HG02852 (cell line): ENCODE measurements around the gene APOL4.
"Not testable (repeated sequence)": the region's sequence is repeated elsewhere in the genome, so short reads cannot be mapped to it uniquely, and the experiment has no call there.

Experiments used
- ATAC-seq: cut with Tn5 transposase; IDR thresholded peaks from one replicate; pipeline ENCODE4 v1.9.1; 2021; ENCODE audit warnings: mild to moderate bottlenecking, moderate library complexity; ENCODE audit not compliant: unreplicated experiment

The APOL4 gene, protein sequence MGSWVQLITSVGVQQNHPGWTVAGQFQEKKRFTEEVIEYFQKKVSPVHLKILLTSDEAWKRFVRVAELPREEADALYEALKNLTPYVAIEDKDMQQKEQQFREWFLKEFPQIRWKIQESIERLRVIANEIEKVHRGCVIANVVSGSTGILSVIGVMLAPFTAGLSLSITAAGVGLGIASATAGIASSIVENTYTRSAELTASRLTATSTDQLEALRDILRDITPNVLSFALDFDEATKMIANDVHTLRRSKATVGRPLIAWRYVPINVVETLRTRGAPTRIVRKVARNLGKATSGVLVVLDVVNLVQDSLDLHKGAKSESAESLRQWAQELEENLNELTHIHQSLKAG

GRCh38 chr22:36201630-36202319, at the start of gene APOL4:
Gene APOL4, minus strand, starts transcription at chr22:36201809. Its CDS starts 75 bp downstream, at chr22:36201734.
- no peak for ATAC-seq

DNA sequence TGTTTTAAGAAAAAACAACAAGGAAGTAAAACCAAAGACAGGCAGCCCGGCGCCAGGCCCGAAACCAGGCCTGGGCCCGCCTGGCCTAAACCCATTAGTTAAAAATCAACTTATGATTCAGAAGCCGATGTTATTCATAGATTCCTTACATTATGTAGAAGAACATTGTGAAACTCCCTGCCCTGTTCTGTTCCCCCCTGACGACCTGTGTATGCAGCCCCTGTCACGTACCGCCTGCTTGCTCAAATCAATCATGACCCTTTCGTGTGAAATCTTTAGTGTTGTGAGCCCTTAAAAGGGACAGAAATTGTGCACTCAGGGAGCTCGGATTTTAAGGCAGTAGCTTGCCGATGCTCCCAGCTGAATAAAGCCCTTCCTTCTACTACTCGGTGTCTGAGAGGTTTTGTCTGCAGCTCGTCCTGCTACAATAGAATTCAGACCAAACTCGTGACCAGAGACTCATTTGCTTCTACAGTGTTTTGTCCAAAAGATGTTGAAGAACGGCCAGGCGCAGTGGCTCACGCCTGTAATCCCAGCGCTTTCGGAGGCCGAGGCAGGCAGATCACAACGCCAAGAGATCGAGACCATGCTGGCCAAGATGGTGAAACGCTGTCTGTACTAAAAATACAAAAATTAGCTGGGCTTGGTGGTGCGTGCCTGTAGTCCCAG, 48.8 kb upstream of the APOL4 start:
- ATAC-seq: not testable (repeated sequence)

- no peak for ATAC-seq
Measured at GRCh38 chr22:36249160-36249559, 47.6 kb upstream of the APOL4 start.

DNA sequence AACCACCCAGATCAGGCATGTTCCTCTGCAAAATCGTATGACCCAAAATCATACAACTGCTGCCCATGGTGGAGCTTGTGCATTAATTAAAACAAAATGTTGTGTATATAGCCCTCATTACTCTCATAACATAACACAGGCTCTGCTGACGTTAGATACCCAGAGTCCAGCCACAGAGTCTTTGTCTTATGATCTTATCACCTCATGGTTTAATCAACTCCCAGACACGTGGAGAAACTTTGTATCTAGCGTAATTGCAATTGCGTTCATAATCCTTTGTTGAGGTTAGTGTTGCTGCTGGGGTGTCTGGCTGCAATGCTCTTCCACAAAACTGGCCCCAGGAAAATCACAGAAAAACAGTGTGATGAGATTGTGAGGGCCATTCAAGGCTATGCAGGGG, 46.3 kb upstream of the APOL4 start:
- ATAC-seq: no peak

DNA sequence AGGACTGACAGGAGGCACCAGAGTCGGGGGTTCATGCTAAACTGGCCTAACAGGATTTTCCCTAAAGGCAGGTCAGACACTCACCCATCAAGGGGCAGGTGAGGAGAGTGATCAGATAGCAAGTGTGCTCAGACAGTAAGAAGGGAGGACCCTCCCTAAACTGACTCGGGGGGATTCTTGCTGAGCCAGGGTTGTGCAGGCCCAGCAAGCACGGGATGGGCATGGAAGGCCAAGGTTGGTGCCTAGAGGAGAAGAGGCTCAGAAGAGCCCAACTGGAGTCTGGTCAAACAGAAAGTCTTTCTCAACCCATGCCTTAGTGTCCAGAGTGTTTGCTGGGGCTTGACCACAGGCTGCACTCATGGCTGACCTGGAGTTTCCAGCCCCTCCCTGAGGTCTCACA, 45.1 kb upstream of the APOL4 start:
- ATAC-seq: no peak

DNA sequence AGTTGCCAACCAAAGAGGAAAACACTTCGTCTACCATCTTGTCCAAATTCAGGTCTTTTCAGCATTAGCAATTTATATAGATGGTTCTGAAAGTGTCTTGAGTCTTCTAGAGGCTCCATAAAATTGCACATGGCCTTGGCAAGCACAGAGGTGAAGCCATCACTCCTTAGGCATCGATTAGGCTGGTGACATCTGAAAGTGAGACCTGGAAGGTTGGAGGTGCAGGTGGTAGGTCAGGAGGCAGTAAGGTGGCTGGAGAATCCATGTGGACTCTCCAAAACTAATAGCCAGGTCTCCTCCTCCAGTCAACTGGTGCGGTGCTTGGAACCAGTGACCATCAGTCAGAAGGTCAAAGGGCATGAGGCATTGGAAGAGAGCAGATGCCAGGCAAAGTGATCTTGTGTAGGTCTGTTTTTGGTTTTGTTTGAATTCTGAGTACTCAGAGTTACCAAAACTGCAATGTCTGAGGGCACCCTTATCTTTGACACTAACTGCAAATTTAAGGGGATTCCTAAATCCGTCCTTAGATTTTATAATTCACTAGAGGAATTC, 44.3 kb upstream of the APOL4 start:
- ATAC-seq: no peak

DNA sequence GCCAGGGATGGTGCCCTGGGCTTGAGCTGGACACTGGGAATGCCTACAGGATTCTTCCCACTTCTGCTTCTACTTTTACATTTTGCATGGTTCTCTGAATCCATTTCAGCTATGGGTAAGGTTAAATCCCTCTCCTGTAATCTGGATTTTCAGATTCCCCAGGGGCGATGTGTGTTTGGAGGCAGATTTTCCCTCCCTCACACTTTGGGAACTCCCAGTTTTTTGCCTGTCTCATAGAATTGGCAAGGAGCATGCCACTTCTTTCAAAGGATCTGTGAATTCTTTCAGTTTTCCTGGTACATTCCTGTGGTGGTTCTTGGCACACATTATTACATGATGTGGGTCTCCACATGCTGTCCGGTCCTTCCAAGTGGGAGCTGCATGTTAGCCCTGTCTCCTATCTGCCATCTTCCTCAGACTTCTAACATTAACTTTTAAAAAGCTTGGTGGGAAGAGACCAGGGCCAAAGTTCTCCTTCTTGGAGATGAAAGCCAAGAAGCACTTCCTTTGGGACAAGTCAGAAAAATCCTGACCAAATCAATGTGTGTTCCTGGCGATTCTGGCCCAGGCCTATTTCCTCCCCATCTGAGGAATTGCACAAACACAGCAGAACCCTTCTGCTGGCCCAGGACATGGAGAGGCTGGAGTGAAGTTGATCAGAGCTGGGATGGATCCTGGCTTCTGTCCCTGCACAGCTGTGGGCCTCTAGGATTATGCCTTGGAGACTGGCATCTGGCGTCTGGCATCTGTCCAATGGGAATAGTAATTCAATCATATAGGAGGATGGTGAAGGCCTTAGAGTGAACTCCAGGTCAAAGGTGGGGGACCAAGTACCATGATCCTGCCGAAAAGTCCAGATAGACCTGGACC, 43.1 kb upstream of the APOL4 start:
- no peak for ATAC-seq

DNA sequence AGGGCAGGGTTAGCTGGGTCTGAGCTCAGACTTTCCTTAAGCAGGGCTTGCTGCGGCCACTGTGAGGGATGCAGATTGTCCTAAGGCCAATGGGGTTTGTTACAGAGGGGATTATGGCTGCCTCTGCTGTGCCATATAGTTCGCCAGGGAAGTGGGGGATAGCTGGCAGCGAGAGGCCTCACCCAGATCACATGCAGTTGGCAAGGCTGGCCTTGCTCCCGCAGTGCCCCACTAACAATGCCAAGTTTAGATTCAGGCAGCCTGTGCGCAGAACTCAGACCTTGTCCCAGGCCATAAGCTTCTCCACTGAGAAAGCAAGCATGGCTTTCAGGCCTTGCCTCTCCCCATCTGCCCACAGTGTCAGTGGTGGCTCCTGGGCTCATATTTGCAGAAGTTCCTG, 42.4 kb upstream of the APOL4 start:
- ATAC-seq: no peak

DNA sequence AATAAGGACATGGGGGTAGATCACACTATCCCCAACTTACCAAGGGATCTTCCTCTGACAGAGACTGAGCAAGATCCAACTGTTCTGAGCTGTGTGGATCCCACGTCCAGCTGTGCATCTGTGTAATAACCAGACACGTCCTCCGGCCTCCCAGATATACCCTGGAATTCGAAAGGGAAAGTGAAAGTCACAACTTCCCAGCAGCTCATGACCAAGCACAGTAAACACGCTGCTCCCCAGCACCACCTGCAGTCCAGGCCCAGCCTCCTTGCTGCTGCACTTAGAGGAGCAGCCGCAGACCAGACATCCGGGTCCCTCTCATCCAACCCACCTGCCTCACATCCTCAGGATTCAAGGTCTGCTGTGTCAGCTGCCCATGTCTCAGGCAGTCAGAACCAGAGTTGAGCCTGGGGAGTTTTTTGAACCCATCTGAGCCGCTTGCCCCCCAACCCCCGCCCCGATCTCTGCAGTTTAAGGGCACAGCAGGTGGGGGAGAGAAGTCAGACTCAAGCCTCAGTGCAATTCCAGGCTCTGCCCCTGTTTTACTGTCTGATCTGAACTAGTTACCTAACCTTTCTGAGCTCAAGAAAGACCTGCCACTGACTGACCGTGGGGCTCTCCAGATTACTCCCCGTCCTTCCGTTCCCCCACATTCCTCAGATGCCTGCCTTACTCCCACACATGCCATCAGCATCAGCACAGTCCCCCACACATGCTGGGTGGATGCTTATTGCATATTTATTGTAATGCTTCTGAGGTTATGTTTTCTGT, 38.0 kb upstream of the APOL4 start, which contains the start of gene APOL2:
TSS of gene APOL2 (minus strand) at position 127 of the 771 bp plus-strand sequence. CDS start 6,365 bp downstream, outside the sequence.
- ATAC-seq: peak; percentile 92

- no peak for ATAC-seq
Measured at GRCh38 chr22:36239150-36239400, 37.5 kb upstream of the APOL4 start.

DNA sequence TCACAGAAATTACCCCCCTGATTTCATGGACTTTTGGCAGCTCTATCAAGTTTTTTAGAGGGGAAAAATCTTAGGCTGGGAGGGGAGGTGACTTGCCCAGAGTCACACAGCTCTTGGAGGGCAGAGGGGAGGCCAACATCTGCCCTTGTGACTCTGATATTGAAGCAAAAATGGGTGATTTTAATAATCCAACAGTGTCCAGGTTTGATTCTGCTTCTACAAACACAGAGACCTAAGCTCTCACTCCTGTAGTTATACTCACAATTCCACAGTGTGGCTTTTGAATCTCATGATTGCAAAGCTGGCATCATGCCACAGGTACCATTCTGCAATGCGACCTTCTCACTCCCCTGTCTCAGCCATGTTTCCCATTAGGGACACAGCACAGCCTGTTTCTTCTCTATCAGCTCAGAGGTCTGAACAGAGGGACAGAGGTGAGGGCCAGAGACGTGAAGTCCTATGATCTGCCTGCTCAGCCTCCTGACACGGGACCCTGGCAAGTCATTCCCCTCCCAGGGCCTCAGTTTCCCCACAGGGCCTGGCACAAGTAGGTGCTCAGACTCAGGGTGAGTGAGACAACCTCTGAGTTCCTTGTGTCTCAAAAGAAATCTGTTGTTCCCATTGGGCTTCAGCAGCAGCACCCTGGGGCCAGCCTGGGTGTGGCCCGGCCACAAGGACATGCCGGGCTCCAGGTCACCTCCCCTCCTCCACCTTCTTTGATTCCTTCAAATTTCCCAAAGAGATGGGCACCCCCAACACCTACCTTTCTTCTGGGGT, 37.0 kb upstream of the APOL4 start:
- no peak for ATAC-seq

- no peak for ATAC-seq
Measured at GRCh38 chr22:36237462-36238372, 36.1 kb upstream of the APOL4 start.

DNA sequence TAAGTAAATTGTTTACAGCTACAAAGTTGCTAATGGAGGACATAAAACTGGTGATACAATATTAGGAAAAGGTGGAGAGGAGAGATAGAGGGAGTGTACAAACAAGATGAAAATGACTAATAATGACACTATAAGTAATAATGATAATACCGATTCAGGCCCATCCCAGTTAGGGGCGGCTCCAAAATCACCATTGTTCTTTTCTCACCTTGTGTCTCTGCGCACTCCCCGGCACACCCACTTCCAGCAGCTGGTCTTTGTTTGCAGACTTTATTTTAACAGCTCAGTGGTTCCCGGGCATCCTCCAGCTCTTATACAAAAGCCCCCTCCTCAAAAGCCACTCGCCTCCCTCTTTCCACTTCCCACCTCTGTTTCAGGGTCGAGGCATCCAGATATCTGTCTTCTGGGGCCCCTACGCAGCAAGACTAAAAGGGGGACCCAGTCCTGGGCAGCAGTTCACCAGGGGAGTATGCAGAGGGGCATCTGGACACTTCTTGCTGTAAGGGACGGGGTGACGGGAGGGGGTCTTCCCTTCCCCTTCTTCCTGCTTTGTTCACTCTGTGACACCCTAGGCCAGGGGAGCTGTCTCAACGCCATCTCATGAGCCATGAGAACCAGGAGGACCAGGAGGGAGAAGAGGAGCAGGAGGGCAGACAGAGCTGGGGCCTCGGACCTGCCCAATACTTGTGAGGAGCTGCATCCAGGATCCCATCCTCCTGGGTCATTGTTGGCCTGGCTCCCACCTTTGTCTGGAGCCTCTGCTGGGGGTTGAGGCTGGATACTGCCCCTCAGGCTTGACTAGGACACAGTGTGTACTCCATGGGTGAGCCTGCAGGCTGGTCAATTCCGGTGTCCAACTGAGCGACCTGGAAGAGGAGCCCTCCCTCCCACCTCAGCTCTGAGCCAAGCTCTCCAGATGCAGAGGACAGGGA, 35.0 kb upstream of the APOL4 start:
- ATAC-seq: no peak

- no peak for ATAC-seq
Measured at GRCh38 chr22:36235585-36235984, 34.0 kb upstream of the APOL4 start.

GRCh38 chr22:36234919-36235318, 33.3 kb upstream of the APOL4 start:
- ATAC-seq: no peak

GRCh38 chr22:36234213-36234612, 32.6 kb upstream of the APOL4 start:
- ATAC-seq: no peak

GRCh38 chr22:36233796-36234195, 32.2 kb upstream of the APOL4 start:
- no peak for ATAC-seq
